GM21723 (cell line): ENCODE data around the gene RAB40B.

ENCODE experiments used
- ATAC-seq: cut with Tn5 transposase; IDR thresholded peaks from one replicate; pipeline ENCODE4 v1.9.1; 2021; ENCODE audit warnings: mild to moderate bottlenecking, moderate library complexity; ENCODE audit not compliant: unreplicated experiment

The RAB40B gene

DNA sequence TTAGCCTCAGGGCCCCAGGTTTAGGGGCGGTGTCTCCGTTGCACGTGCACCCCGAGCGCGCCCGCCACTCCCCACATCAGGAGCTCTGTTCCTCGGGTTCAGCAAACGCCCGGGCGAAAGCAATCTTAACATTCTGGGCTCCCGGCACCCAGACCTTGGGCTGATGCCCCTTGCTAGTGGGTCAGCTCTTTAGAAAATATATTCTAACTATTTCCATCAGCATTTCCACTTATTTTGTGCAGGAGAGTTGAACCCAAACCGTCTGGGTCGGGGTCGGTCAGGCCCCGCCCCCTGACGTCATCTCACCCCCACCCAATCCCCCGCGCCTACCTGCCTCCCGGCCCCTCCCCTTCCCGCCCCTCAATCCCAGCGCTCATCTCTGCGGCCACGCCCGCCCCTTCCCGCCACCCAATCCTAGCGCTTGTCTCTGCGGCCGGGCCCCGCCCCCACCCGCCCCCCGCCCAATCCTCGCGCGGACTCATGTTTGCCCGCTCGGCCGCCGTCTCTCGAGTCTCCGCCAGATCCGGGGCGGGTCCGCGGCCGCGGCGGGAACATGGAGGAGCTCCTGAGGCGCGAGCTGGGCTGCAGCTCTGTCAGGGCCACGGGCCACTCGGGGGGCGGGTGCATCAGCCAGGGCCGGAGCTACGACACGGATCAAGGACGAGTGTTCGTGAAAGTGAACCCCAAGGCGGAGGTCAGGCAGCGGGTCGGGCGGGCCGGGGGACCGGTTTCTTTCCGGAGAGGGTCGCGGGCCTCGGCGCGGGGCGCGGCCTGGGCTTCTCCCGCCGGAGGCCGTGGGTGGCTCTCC lies 17.9 kb upstream of the RAB40B start, which contains the start of gene FN3KRP:
TSS of gene FN3KRP (plus strand) at position 504 of the 808 bp plus-strand sequence. CDS start at position 554, 50 bp downstream.
- ATAC-seq = peak; percentile 66

DNA sequence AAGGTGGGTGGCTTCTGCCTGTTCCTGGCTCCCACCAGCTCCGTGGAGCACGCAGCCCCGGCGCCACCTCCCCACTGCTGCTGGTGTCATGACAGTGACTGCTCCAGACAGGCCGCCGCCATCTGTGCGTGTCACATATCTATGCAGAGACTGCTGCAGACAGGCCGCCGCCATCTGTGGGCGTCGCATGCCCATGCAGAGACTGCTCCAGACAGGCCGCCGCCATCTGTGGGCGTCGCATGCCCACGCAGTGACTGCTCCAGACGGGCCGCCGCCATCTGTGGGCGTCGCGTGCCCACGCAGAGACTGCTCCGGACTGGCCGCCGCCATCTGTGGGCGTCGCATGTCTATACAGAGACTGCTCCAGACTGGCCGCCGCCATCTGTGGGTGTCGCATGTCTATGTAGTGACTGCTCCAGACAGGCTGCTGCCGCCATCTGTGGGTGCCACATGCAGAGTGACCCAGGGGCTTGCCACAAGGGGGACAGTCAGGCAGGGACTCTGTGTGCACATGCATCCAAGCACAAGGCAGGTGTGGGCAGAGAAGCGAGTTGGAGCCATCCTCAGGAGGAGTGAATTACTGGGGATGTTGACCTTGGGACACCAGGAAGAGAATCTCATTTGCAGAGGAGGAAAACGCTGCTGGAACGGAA lies 14.7 kb upstream of the RAB40B start:
- ATAC-seq = no peak

DNA sequence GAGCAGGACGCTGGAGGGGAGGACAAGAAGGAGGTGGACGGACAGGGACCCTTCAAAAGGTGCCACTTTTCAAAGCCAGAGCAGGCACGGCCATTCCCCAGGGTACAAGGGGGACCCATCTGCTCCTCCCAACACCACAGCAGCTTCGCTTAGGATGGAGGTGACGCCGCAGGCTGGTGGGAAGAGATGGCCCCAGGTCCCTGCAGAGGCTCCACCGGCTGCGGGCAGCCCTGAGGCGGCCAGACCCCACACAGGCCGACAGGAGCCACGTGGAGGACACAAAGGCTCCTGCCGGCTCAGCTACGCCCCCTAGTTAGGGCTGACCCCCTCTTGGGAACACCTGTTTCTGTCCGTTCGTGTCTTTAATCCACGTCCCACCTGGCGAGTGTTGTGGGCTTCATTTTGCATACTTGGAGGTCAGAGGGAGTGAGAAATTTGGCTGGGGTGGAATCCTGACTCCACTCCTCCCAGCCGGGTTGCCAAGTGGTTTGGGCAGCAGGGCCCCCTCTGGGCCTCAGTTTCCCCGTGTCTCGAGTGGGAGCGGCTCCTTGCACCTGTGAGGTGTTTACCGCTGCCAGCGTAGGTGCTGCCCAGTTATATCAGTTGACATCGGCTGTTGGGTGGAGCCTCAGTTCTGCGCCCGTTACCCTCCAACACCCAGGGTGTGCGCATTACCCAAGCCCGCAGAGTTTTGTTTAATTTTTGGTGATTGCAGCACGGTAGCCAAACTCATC lies 12.2 kb upstream of the RAB40B start:
- ATAC-seq = no peak

DNA sequence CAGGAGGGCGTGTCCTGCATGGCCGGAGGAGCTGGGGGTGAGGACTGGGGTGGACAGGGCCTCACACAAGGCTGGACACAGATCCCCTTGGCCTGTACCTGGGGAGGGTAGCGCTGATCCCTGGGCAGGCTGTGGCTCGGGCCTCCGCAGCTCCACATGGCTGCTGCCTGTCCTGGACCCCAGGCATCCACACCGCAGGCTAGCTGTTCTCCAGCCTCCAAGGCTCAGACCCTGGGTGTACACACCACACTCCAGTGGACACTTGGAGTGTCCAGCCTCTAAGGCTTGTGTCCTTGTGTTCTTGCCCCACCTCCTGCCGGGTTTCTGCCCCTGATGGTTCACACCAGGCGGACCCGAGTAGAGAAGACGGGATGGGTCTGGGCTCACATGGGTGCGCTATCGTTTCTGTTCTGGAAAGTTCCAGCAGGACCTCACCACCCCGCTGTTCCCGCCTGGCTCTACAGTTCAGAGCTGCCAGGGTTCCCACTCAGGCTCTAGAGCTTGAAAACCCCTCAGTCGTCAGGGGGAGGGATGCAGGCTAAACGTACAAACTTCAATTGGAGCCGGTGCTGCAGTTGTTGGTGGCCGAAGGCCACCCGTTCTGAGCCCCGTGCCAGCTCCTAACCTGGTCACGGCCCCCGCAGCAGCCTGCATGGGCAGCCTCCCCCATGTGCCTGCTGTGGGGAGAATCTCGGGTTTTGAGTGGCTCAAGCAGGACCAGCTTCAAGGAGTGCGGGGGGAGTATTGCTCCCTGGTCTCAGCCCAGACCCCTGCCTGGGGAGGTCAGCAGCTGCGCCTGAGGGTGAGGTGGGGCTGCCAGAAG lies 11.4 kb upstream of the RAB40B start:
- no peak for ATAC-seq

DNA sequence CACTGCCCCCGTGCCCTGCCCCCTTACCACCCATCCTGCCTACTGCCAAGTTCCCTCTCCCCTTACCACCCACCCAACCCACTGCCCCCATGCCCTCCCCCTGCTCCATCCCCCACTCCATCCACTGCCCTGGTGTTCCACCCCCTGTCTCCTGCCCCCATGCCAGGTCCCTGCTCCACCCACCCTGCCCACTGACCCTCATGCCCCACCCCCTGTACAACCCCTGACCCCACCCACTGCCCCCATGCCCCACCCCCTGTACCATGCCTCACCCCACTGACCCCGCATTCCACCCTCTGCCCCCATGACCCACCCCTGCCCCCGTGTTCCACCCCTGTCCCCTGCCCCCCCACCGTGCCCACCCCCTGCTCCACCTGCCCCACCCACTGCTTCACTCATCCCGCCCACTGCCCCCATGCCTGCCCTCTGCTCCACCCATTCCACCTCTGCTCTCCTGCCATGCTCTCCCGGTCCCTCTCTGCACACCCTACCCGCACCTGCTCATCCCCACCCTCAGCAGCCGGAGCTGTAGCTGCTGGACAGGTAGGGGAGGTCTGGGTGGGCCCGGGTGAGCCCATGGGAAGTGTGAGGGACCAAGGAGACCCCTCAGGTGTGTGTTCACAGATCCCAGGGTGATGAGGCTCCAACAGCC lies 10.7 kb upstream of the RAB40B start:
- no peak for ATAC-seq

DNA sequence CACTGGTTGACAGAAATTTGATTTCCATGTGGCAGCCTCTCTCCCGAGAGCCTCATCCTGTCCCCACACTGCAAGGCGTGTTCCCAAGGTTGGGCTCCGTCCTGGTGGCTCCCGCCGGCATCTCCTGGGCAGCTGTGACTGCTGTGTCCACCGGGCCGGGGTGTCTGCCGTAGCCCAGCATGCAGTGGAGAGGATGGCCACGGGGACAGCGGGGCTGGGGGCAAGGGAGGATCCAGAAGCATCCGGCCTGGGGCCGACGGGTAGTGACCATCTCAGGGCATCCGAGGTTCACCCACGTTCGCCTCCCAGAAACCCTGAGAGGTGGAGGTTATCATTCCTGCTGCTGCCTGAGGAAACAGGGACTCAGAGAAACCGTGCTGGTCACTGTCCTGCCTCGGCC lies 7.3 kb upstream of the RAB40B start:
- ATAC-seq = no peak

DNA sequence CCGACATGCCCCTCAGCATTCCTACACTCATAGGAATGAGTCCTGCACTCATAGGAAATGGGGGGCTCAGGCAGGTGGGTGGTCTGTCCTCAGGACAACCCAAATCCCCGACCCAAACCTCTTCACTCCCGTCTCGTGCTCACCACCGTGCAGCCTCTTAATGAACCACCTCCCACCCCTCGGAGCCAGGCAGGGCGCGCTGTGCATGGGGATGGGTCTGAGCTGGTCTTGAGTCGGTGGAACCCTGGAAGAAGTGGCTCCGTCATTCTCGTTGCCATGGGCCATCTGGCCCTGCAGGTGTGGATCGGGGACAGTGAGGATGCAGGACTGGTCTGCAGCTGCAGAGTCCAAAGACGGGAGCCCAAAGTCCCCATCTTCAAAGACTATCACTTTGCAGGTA lies 6.4 kb upstream of the RAB40B start:
- ATAC-seq = no peak

DNA sequence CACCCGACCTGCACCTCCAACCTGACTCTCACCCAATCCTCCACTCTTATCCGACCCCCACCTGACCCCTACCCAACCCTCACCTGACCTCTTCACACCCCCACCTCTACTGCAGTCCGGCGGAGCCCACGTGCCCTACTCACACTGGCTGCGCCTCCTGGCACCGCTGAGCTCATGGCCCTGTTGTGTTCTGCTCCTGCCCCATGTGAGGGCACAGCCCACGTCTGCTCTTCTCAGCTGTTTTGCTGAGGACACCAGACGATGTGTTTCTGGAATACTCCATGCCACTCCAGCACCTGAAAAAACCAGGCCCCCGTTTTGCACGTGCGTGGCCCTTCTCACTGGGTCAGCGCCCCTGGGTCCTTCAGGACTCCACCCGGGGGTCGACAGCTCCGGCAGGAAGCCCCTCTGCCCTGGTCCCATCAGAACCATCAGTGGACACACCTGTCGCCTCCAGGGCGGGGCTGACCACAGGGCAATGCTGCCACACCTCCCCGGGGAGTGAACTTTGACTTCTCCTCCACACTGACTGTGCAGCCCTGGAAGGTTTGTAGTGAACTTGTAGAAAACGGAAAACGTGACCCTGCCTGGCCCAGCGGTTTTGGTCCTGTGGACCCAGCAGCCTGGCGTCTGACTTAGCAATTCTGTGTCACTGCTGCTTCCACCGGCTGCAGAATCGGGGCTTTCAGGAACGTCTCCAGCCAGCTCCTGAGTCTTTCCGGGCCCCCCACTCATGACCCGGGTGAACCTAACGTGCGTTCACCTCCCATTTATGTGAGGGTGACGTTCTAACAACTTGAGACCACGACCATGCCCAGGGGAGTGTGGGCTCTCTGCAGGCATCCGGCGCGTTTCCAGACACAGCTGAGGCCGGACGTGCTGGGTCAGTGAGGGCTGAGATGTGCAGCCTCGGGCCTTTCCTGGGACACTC lies 5.7 kb upstream of the RAB40B start:
- ATAC-seq = no peak

DNA sequence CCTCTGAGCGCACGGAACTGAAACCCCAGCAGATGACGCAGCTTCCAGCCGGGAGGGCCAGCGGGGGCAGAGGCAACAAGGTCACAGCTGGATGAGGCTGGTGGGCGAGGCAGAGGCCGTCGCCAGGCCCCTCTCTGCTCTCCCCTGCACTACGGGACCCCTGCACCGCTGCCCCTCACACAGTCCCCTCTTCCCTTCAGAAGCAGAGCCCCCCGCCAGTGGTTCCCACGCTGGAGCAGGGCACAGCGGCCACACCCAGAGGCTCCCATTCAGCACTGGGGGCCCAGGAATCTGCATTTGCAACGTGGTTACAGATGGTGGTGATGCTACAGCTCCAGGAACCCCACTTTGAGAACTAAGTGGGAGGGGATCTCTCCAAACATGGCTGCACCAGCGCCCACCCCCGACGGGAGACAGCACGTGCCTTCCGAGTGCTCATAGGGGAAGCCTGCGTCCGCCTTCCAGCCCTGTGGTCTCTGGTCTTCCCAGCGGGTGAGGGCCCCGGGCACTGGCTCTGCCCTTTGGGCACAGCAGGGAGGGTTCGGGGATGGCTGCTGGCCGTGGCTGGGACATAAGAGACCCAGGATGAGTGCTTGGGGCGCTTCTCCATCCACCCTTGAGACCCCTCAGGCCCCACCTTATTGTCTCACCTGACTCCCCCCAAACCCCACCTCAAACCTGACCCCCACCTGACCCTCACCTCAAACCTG lies 4.7 kb upstream of the RAB40B start:
- ATAC-seq = no peak

DNA sequence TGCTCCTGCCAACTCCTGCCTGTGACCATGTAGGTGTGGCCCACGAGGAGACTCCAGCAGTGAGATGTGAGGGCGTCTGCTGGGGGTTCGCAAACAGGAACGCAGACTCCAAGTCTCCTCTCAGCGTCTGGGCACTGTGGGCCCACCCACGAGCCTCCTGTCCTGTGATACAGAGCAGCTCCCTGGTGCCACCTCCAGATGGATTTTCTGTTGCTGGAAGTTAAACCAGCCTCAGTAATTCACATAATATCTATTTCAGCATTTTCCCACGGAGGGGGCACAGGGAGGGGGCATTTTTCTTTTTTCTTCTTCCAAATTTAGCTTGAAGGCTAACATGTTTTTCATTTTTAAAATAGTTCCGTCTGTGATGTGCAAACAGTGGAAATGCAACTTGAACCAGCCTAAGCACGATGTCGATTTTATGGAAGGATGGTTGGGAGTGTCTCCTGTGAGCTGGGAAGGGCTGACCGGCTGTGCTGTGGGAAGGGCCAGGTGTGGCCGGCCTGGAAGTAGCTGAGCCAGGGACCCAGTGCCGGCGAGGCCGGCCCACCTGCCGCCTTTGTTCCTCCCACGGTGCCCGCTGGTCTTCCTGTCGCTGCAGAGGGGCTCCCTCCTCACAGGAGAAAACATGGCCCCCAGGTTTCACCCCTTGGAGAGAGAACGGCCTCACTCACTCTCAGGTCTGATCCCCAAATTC lies 3.9 kb upstream of the RAB40B start:
- ATAC-seq = no peak

DNA sequence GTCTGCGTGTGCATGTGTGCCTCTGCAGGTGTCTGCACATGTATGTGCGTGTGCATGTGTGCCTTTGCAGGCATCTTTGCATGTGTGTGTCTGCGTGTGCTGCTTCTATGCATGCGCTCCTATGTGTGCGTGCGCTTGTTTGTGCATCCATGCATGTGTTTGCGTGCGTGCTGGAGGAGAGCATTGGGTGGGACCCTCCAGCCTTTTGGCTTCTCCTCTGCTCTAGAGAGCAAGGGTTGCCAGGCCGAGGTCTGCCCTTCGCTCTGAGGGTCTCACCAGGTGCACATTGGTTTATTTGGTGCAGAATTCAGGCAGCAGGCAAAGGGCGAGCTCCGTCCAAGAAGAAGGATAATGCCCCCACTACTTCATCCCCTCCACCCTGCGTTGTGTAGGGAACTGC lies 1.1 kb upstream of the RAB40B start:
- no peak for ATAC-seq

DNA sequence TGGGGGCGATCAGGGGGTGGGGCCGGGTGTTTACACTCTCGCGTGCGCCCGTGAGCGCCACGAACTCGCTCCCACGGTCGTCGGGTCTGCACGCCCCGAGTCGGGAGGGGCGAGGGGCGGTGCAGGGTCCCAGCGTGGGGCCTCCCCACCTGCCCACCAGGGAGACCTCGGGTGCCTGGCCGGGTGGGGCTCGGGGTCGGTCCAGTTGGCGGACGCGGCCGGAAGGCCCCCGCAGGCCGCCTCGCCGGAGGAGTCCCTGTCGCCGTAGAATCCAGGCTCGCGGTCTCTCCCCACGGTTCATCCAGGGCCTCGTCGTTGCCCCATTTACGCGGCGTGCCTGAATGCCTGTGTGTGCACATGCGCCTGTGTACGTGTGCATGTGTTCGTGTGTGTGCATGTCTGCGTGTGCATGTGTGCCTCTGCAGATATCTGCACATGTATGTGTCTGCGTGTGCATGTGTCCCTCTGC lies 510 bp upstream of the RAB40B start:
- ATAC-seq = peak; percentile 20

DNA sequence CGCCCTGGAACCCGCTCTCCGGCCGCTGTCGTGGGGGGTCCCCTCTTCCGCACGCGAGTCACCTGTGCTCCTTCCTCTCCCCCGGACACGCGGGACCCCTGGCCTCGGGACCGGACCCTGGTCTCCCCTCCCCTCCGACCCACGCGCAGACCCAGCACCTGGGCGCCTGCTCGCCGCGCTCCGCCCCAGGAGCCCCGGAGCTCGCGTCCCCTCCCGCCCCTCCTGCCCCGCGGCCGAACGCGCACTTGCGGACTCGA lies 762 bp downstream of the RAB40B start:
- ATAC-seq = no peak

DNA sequence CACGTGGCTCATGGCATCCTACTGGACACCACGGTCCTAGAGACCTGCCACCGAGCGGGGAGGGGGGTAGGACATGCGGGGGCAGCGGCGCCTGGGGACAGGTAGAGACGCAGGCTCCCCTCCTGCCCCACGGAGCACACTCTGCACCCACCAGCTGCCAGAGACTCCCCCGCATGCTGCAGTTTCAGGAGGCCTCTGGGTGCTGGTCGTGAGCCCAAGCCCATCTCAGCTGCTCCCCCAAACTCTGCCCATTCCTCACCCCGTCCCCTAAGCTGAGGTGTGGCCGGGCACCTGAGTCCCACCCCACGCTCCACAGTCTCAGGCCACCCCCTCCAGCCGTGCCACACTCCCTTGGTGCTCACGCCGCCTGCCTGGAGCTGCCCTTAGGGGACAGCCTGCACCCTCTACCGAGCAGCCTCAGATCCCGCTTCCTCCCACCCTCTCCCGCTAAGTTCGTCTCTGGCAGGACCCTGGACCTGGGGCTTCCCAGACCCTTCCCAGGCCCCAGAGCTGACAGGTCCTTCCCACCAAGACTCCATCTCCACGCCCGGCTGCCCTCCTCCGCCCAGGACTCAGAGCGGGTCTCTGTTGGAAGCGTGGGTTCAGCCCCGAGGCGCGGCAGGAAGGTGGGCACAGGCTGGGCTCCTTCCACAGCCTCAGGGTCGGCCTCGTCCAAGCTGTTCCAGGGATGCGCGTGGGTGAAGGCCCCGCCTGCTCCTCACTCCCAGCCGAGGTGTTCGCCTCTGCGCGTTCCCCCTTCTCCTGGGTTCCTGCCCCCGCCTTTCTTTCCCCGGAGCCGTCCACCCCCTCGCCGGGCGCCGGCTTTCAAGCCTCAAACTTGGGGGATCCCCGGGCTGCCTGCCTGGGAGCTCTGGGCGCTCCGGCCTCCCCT lies 1.3 kb downstream of the RAB40B start:
- no peak for ATAC-seq

DNA sequence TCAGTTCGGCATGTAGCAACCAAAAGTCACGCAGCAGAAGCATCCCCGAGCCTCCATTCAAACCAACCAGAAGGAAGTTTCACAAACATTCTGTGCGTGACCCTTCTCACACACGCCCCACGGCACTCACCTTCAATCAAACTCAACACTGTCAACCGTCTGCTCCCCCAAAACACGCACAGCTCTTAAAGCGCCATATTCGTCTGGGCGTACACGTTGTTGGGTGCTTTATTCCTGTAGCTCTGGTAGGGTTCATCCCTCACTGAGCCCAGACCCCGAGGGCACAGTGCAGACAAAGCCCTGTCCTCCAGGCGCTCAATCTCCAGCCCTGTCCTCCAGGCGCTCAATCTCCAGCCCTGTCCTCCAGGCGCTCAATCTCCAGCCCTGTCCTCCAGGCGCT lies 2.2 kb downstream of the RAB40B start:
- no peak for ATAC-seq

DNA sequence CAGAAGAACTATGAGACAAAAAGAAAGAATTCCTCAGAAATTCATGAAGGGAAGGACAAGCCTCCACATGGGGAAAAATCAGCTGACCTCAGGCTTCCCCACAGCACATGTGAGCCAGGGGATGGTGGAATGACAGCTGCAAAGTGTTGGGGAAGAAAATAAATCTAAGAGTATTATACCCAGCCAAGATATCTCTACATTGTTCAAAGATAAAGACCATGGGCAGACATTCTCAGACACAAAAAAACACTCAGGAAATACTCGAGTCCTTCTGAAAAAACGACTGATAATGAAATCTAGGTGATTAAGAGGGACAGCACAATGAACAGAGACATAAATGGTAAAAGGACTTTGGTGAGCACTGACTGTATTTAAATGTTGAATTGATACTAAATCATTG lies 3.9 kb downstream of the RAB40B start:
- ATAC-seq = no peak

DNA sequence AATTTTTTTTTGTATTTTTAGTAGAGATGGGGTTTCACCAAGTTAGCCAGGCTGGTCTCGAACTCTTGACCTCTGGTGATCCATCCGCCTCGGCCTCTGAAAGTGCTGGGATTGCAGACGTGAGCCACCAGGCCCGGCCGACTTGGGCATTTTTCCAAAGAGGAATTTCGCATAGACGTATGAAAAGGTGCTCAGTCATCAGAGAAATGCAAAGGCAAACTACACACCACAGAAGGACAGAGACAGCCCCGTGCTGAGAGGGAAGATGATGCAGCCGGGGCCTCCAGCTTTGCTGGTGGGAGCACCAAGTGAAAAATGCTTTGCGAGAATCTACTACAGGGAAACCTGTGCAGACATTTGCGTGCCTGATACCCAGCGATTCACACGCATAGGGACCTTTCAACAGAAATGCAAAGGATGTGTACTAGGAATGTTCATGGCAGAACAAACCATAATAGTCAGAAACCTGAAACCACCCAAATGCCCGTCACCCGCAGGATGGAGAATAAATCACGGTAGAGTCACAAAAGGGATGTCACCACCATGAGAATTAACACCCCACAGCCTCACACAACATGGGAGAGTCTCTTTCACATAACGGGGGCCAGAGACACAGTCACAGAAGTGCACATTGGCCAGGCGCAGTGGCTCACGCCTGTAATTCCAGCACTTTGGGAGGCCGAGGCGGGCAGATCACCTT lies 5.2 kb downstream of the RAB40B start:
- no peak for ATAC-seq
